ENCODE data around the gene CD6.

Gene CD6

GRCh38 chr11:61009392-61010275, 38.2 kb downstream of the CD6 start:
- Mint-ChIP-seq H3K4me3 (no peak overlapping the region), H3K27ac (no peak overlapping the region), H3K36me3 (no peaks in the 10 kb centered on the region), H3K27me3 (peaks cover 5% of the 10 kb centered on the region), H3K4me1 (peaks cover 13% of the 10 kb centered on the region), H3K9me3 (no peaks in the 10 kb centered on the region)
- no peak for ATAC-seq (ENCODE audit: low read depth)
- no peak for DNase-seq (ENCODE audit: low spot score in 2 of 2)

- Mint-ChIP-seq H3K27ac (no peak overlapping the region), H3K36me3 (no peaks in the 10 kb centered on the region), H3K9me3 (no peaks in the 10 kb centered on the region), H3K4me1 (peaks cover 13% of the 10 kb centered on the region), H3K4me3 (no peak overlapping the region), H3K27me3 (peaks cover 5% of the 10 kb centered on the region)
- no peak for ATAC-seq (ENCODE audit: low read depth)
- DNase-seq (ENCODE audit: low spot score in 2 of 2) = no peak
Observed at GRCh38 chr11:61010466-61011228, 39.2 kb downstream of the CD6 start.

GRCh38 chr11:61011229-61011870, 39.9 kb downstream of the CD6 start:
- Mint-ChIP-seq H3K4me3 (no peak overlapping the region), H3K36me3 (peaks cover 1% of the 10 kb centered on the region), H3K27me3 (peaks cover 5% of the 10 kb centered on the region), H3K9me3 (no peaks in the 10 kb centered on the region), H3K27ac (no peak overlapping the region), H3K4me1 (peaks cover 13% of the 10 kb centered on the region)
- no peak for DNase-seq (ENCODE audit: low spot score in 2 of 2)
- ATAC-seq (ENCODE audit: low read depth) = no peak

GRCh38 chr11:61011950-61012736, 40.7 kb downstream of the CD6 start:
- DNase-seq (ENCODE audit: low spot score in 2 of 2) (no peak), ATAC-seq (ENCODE audit: low read depth) (no peak)
- no peak overlapping the region for H3K27ac Mint-ChIP-seq
- peaks cover 13% of the 10 kb centered on the region for H3K4me1 Mint-ChIP-seq
- peaks cover 2% of the 10 kb centered on the region for H3K27me3 Mint-ChIP-seq
- H3K36me3 Mint-ChIP-seq = peaks cover 1% of the 10 kb centered on the region
- no peak overlapping the region for H3K4me3 Mint-ChIP-seq
- no peaks in the 10 kb centered on the region for H3K9me3 Mint-ChIP-seq

- Mint-ChIP-seq H3K4me3 (no peak overlapping the region), H3K36me3 (peaks cover 1% of the 10 kb centered on the region), H3K27me3 (peaks cover 2% of the 10 kb centered on the region), H3K4me1 (peaks cover 13% of the 10 kb centered on the region), H3K27ac (no peak overlapping the region), H3K9me3 (no peaks in the 10 kb centered on the region)
- ATAC-seq (ENCODE audit: low read depth) = no peak
- no peak for DNase-seq (ENCODE audit: low spot score in 2 of 2)
Observed at GRCh38 chr11:61012737-61013215, 41.3 kb downstream of the CD6 start.

GRCh38 chr11:61018059-61018458, 46.6 kb downstream of the CD6 start:
- Mint-ChIP-seq H3K27ac (no peak overlapping the region), H3K4me1 (peaks cover 23% of the 10 kb centered on the region), H3K27me3 (no peaks in the 10 kb centered on the region), H3K36me3 (peaks cover 1% of the 10 kb centered on the region), H3K9me3 (no peaks in the 10 kb centered on the region), H3K4me3 (no peak overlapping the region)
- DNase-seq (ENCODE audit: low spot score in 2 of 2) (no peak), ATAC-seq (ENCODE audit: low read depth) (no peak)

- Mint-ChIP-seq H3K4me1 (peaks cover 23% of the 10 kb centered on the region), H3K36me3 (peaks cover 1% of the 10 kb centered on the region)
Observed at GRCh38 chr11:61019037-61019831, 47.8 kb downstream of the CD6 start.

GRCh38 chr11:61019832-61020405, 48.4 kb downstream of the CD6 start:
- peak overlapping the region; percentile 14 for H3K4me3 Mint-ChIP-seq
- no peaks in the 10 kb centered on the region for H3K27me3 Mint-ChIP-seq
- H3K9me3 Mint-ChIP-seq = no peaks in the 10 kb centered on the region
- H3K27ac Mint-ChIP-seq = peak overlapping the region; percentile 19
- H3K4me1 Mint-ChIP-seq = peaks cover 24% of the 10 kb centered on the region
- DNase-seq (ENCODE audit: low spot score in 2 of 2) (no peak), ATAC-seq (ENCODE audit: low read depth) (no peak)
- peaks cover 1% of the 10 kb centered on the region for H3K36me3 Mint-ChIP-seq

More at GRCh38 chr11:61019037-61019831, 47.8 kb downstream of the CD6 start:
- ATAC-seq (ENCODE audit: low read depth) (no peak), DNase-seq (ENCODE audit: low spot score in 2 of 2) (no peak)
- Mint-ChIP-seq H3K27ac (no peak overlapping the region), H3K27me3 (no peaks in the 10 kb centered on the region), H3K9me3 (no peaks in the 10 kb centered on the region), H3K4me3 (no peak overlapping the region)

GRCh38 chr11:61020551-61021235, 49.2 kb downstream of the CD6 start:
- DNase-seq (ENCODE audit: low spot score in 2 of 2) = no peak
- Mint-ChIP-seq H3K36me3 (peaks cover 1% of the 10 kb centered on the region), H3K27me3 (no peaks in the 10 kb centered on the region), H3K9me3 (no peaks in the 10 kb centered on the region), H3K4me1 (peaks cover 30% of the 10 kb centered on the region), H3K27ac (peak overlapping the region; percentile 19), H3K4me3 (peak overlapping the region; percentile 54)
- no peak for ATAC-seq (ENCODE audit: low read depth)

GRCh38 chr11:61021661-61022212, 50.3 kb downstream of the CD6 start:
- ATAC-seq (ENCODE audit: low read depth) (peak; percentile 88), DNase-seq (ENCODE audit: low spot score in 2 of 2) (peak; percentile 70 to 74)
- Mint-ChIP-seq H3K4me3 (peak overlapping the region; percentile 54), H3K36me3 (no peaks in the 10 kb centered on the region), H3K4me1 (peaks cover 38% of the 10 kb centered on the region), H3K27ac (peak overlapping the region; percentile 85), H3K27me3 (no peaks in the 10 kb centered on the region), H3K9me3 (no peaks in the 10 kb centered on the region)

GRCh38 chr11:61022311-61023085, 51.0 kb downstream of the CD6 start:
- ATAC-seq (ENCODE audit: low read depth) (peak; percentile 0), DNase-seq (ENCODE audit: low spot score in 2 of 2) (no peak)
- Mint-ChIP-seq H3K36me3 (no peaks in the 10 kb centered on the region), H3K27me3 (no peaks in the 10 kb centered on the region), H3K4me1 (peaks cover 44% of the 10 kb centered on the region), H3K4me3 (no peak overlapping the region), H3K27ac (peak overlapping the region; percentile 85), H3K9me3 (no peaks in the 10 kb centered on the region)
